ENCODE results near the gene INTS1. TPM values are rescaled to one million over a fixed set of nuclear protein-coding genes. Genes with fewer than 3 reads are reported as not detected.

The INTS1 gene
- total RNA-seq, 1 experiment from 2014 or later = 161 TPM

GRCh38 chr7:1438821-1439220 is 65.4 kb downstream of the INTS1 start:
- peaks cover 4% of the 10 kb centered on the region; the same call in 1 of the 2 replicates for H3K9me3 Mint-ChIP-seq
- H3K36me3 Mint-ChIP-seq = no peaks in the 10 kb centered on the region
- POLR2A ChIA-PET = no interaction called here
- no peak overlapping the region for H3K4me3 Mint-ChIP-seq
- no peak overlapping the region for H3K27ac Mint-ChIP-seq
- no peaks in the 10 kb centered on the region for H3K4me1 Mint-ChIP-seq
- ATAC-seq (no peak), DNase-seq (ENCODE audit: low spot score) (no peak)
- no peak for TF ChIP-seq RORB (CRISPR knock-in tag; IDR thresholded peaks at IDR 0.05)
- TF ChIP-seq KAT7 (CRISPR knock-in tag; IDR thresholded peaks at IDR 0.05; ENCODE audit: borderline replicate concordance) = no peak
- TF ChIP-seq GABPB1 (CRISPR knock-in tag; IDR thresholded peaks at IDR 0.05) = no peak
- TF ChIP-seq ZNF232 (CRISPR knock-in tag; IDR thresholded peaks at IDR 0.05) = no peak
- TF ChIP-seq PRRX2 (CRISPR knock-in tag; IDR thresholded peaks at IDR 0.05) = no peak
- no peak for TF ChIP-seq MAX (CRISPR knock-in tag; IDR thresholded peaks at IDR 0.05)
- TF ChIP-seq ATF3 (CRISPR knock-in tag; conservative IDR thresholded peaks at IDR 0.05) = no peak
- TF ChIP-seq ATF1 (CRISPR knock-in tag; IDR thresholded peaks at IDR 0.05) = no peak
- CTCF ChIA-PET = interaction anchor here (0.8 to 1.6 kb wide), 2 partner anchors 213 to 263 kb away, joined by 3 to 4 read pairs; no protein-coding TSS in a partner anchor
- no peaks in the 10 kb centered on the region for H3K27me3 Mint-ChIP-seq (ENCODE audit: low read depth)

- H3K4me1 Mint-ChIP-seq = no peaks in the 10 kb centered on the region
- H3K36me3 Mint-ChIP-seq = no peaks in the 10 kb centered on the region
- H3K9me3 Mint-ChIP-seq = peaks cover 4% of the 10 kb centered on the region; the same call in 1 of the 2 replicates
- no peak overlapping the region for H3K4me3 Mint-ChIP-seq
- ATAC-seq = no peak
- H3K27ac Mint-ChIP-seq = no peak overlapping the region
- ChIA-PET CTCF (interaction anchor here (1.6 kb wide), 1 partner anchor 262 kb away, joined by 4 read pairs; no protein-coding TSS in a partner anchor), POLR2A (no interaction called here)
- no peak for DNase-seq (ENCODE audit: low spot score)
- H3K27me3 Mint-ChIP-seq (ENCODE audit: low read depth) = no peaks in the 10 kb centered on the region
- TF ChIP-seq ERG (CRISPR knock-in tag; IDR thresholded peaks at IDR 0.05) (no peak), ZMAT4 (CRISPR knock-in tag; IDR thresholded peaks at IDR 0.05) (no peak), EMX1 (CRISPR knock-in tag; IDR thresholded peaks at IDR 0.05) (no peak), E2F1 (CRISPR knock-in tag; IDR thresholded peaks at IDR 0.05) (no peak), ZNF425 (CRISPR knock-in tag; conservative IDR thresholded peaks at IDR 0.05) (no peak), ZNF281 (CRISPR knock-in tag; IDR thresholded peaks at IDR 0.05) (no peak), ZNF423 (CRISPR knock-in tag; IDR thresholded peaks at IDR 0.05) (no peak), ATF1 (CRISPR knock-in tag; IDR thresholded peaks at IDR 0.05) (no peak)
Observed at GRCh38 chr7:1438208-1438607, 66.0 kb downstream of the INTS1 start.
